Activated CD4-positive, alpha-beta memory T cell treated with anti-CD3 and anti-CD28 coated beads for 36 hours (primary cell): ENCODE results near the gene GP1BA. TPM values are rescaled to one million over a fixed set of nuclear protein-coding genes. Genes with fewer than 3 reads are reported as not detected.
A peak's percentile ranks its signal among the peaks of the same experiment; 100 is the strongest.

Source experiments
- CTCF ChIA-PET: fragments of 350-600 bp; sonication (Branson Sonifier 250); formaldehyde crosslinking; loops from one replicate; lab custom pipeline; 2021; ENCODE audit warnings: antibody characterized with exemption, inconsistent platforms; lab: Charles Lee
- POLR2A ChIA-PET: fragments of 350-600 bp; sonication (Branson Sonifier 250); formaldehyde crosslinking; loops from one replicate; lab custom pipeline; 2021; ENCODE audit warnings: antibody characterized with exemption; lab: Charles Lee
- DNase-seq: peaks from one replicate; pipeline ENCODE4 v3.0.0-alpha.2; 2020
- H3K27ac Mint-ChIP-seq: one replicate; pipeline ENCODE4 v1.8.0; 2021; ENCODE audit warnings: mixed read lengths
- H3K27me3 Mint-ChIP-seq: one replicate; pipeline ENCODE4 v1.8.0; 2021; ENCODE audit warnings: mixed read lengths
- H3K36me3 Mint-ChIP-seq: one replicate; pipeline ENCODE4 v1.8.0; 2021; ENCODE audit warnings: mixed read lengths
- H3K4me1 Mint-ChIP-seq: one replicate; pipeline ENCODE4 v1.8.0; 2021; ENCODE audit warnings: low read depth, mixed read lengths
- H3K4me3 Mint-ChIP-seq: one replicate; pipeline ENCODE4 v1.8.0; 2021; ENCODE audit warnings: mild to moderate bottlenecking, mixed read lengths
- H3K9me3 Mint-ChIP-seq: one replicate; pipeline ENCODE4 v1.8.0; 2021; ENCODE audit warnings: mixed read lengths
- intact Hi-C: fragments of 100-400 bp; cut with micrococcal nuclease; formaldehyde crosslinking; loops from one replicate; pipeline ENCODE4 v1.15.1; 2023
- total RNA-seq, 2 experiments: library from RNA; stranded (reverse); gene quantifications; one replicate each; pipeline ENCODE4 v1.2.3, GENCODE V29; 2021

Gene GP1BA
- total RNA-seq, 2 experiments from 2014 or later = not detected

GRCh38 chr17:4968486-4969046, 36.5 kb downstream of the GP1BA start:
- peak; percentile 58 for DNase-seq
- intact Hi-C loops = loop anchor here (1.0 to 5.0 kb wide), 4 partner anchors 19 to 64 kb away; partner anchors contain the start of genes CAMTA2, INCA1 and KIF1C
- H3K4me1 Mint-ChIP-seq = peaks cover 37% of the 10 kb centered on the region
- no peak overlapping the region for H3K27ac Mint-ChIP-seq
- H3K9me3 Mint-ChIP-seq = peaks cover 3% of the 10 kb centered on the region
- no peaks in the 10 kb centered on the region for H3K27me3 Mint-ChIP-seq
- ChIA-PET CTCF (interaction anchor here (0.6 to 3.1 kb wide), 8 partner anchors 12 to 94 kb away, joined by 3 to 21 read pairs (median 4); partner anchors contain the start of gene CAMTA2), POLR2A (interaction anchor here (0.7 to 10.7 kb wide), 8 partner anchors 12 to 110 kb away, joined by 3 to 346 read pairs (median 4); partner anchors contain the start of genes C17orf107, CAMTA2, CHRNE and ENO3)
- H3K36me3 Mint-ChIP-seq = peaks cover 32% of the 10 kb centered on the region
- no peak overlapping the region for H3K4me3 Mint-ChIP-seq

GRCh38 chr17:4969047-4969550, 37.0 kb downstream of the GP1BA start:
- ChIA-PET CTCF (interaction anchor here (0.9 to 3.1 kb wide), 7 partner anchors 11 to 93 kb away, joined by 3 to 21 read pairs (median 4); partner anchors contain the start of gene CAMTA2), POLR2A (interaction anchor here (0.7 to 10.7 kb wide), 11 partner anchors 11 to 179 kb away, joined by 3 to 346 read pairs (median 4); partner anchors contain the start of genes C17orf107, CAMTA2, CHRNE and ENO3)
- H3K4me3 Mint-ChIP-seq = no peak overlapping the region
- peaks cover 37% of the 10 kb centered on the region for H3K4me1 Mint-ChIP-seq
- intact Hi-C loops = loop anchor here (1.0 to 5.0 kb wide), 4 partner anchors 18 to 63 kb away; partner anchors contain the start of genes CAMTA2, INCA1 and KIF1C
- H3K27me3 Mint-ChIP-seq = no peaks in the 10 kb centered on the region
- peaks cover 34% of the 10 kb centered on the region for H3K36me3 Mint-ChIP-seq
- no peak overlapping the region for H3K27ac Mint-ChIP-seq
- peaks cover 3% of the 10 kb centered on the region for H3K9me3 Mint-ChIP-seq
- DNase-seq = no peak

GRCh38 chr17:4969551-4970173, 37.6 kb downstream of the GP1BA start:
- Mint-ChIP-seq H3K9me3 (peaks cover 3% of the 10 kb centered on the region), H3K36me3 (peaks cover 37% of the 10 kb centered on the region), H3K4me3 (no peak overlapping the region), H3K27me3 (no peaks in the 10 kb centered on the region), H3K27ac (no peak overlapping the region), H3K4me1 (peaks cover 37% of the 10 kb centered on the region)
- CTCF ChIA-PET = interaction anchor here (0.7 to 3.1 kb wide), 9 partner anchors 9 to 179 kb away, joined by 3 to 21 read pairs (median 4); partner anchors contain the start of gene CAMTA2
- POLR2A ChIA-PET = interaction anchor here (0.7 to 10.7 kb wide), 10 partner anchors 11 to 180 kb away, joined by 3 to 346 read pairs (median 4); partner anchors contain the start of genes C17orf107, CAMTA2, CHRNE and ENO3
- intact Hi-C loops = loop anchor here (1.0 to 5.0 kb wide), 4 partner anchors 18 to 63 kb away; partner anchors contain the start of genes CAMTA2, INCA1 and KIF1C
- DNase-seq = peak; percentile 73

- no peak overlapping the region for H3K27ac Mint-ChIP-seq
- DNase-seq = no peak
- no peak overlapping the region for H3K4me3 Mint-ChIP-seq
- intact Hi-C loops = no loop called here
- CTCF ChIA-PET = interaction anchor here (0.7 to 3.1 kb wide), 8 partner anchors 8 to 180 kb away, joined by 3 to 21 read pairs (median 4); partner anchors contain the start of gene CAMTA2
- peaks cover 3% of the 10 kb centered on the region for H3K9me3 Mint-ChIP-seq
- H3K4me1 Mint-ChIP-seq = peaks cover 33% of the 10 kb centered on the region
- POLR2A ChIA-PET = interaction anchor here (1.0 to 10.7 kb wide), 7 partner anchors 10 to 109 kb away, joined by 3 to 346 read pairs (median 9); partner anchors contain the start of genes CAMTA2, ENO3, INCA1 and KIF1C
- no peaks in the 10 kb centered on the region for H3K27me3 Mint-ChIP-seq
- H3K36me3 Mint-ChIP-seq = peaks cover 34% of the 10 kb centered on the region
Observed at GRCh38 chr17:4970273-4970672, 38.2 kb downstream of the GP1BA start.

GRCh38 chr17:4971826-4972225, 39.7 kb downstream of the GP1BA start:
- Mint-ChIP-seq H3K4me1 (peaks cover 22% of the 10 kb centered on the region), H3K9me3 (no peaks in the 10 kb centered on the region), H3K4me3 (no peak overlapping the region), H3K27me3 (no peaks in the 10 kb centered on the region), H3K36me3 (peaks cover 31% of the 10 kb centered on the region), H3K27ac (no peak overlapping the region)
- intact Hi-C loops = no loop called here
- ChIA-PET POLR2A (interaction anchor here (10.7 kb wide), 1 partner anchor 24 kb away, joined by 346 read pairs; the partner anchor contains the start of genes ENO3, PFN1, RNF167 and SLC25A11), CTCF (interaction anchor here (0.9 to 2.9 kb wide), 2 partner anchors 8 to 11 kb away, joined by 3 to 21 read pairs; no protein-coding TSS in a partner anchor)
- no peak for DNase-seq

- Mint-ChIP-seq H3K9me3 (no peaks in the 10 kb centered on the region), H3K27me3 (no peaks in the 10 kb centered on the region), H3K27ac (no peak overlapping the region), H3K36me3 (peaks cover 34% of the 10 kb centered on the region), H3K4me3 (no peak overlapping the region), H3K4me1 (peaks cover 22% of the 10 kb centered on the region)
- ChIA-PET CTCF (no interaction called here), POLR2A (no interaction called here)
- intact Hi-C loops = no loop called here
- no peak for DNase-seq
Observed at GRCh38 chr17:4972322-4972721, 40.2 kb downstream of the GP1BA start.

GRCh38 chr17:4972752-4973151, 40.7 kb downstream of the GP1BA start:
- H3K27ac Mint-ChIP-seq = no peak overlapping the region
- H3K4me1 Mint-ChIP-seq = peaks cover 22% of the 10 kb centered on the region
- H3K4me3 Mint-ChIP-seq = no peak overlapping the region
- no peaks in the 10 kb centered on the region for H3K27me3 Mint-ChIP-seq
- no peaks in the 10 kb centered on the region for H3K9me3 Mint-ChIP-seq
- peaks cover 38% of the 10 kb centered on the region for H3K36me3 Mint-ChIP-seq
- ChIA-PET CTCF (interaction anchor here (1.2 kb wide), 1 partner anchor 34 kb away, joined by 3 read pairs; no protein-coding TSS in a partner anchor), POLR2A (no interaction called here)
- no peak for DNase-seq
- intact Hi-C loops = no loop called here

GRCh38 chr17:4973256-4974114, 41.4 kb downstream of the GP1BA start:
- no peak overlapping the region for H3K4me3 Mint-ChIP-seq
- DNase-seq = no peak
- peaks cover 22% of the 10 kb centered on the region for H3K4me1 Mint-ChIP-seq
- H3K27me3 Mint-ChIP-seq = no peaks in the 10 kb centered on the region
- intact Hi-C loops = no loop called here
- ChIA-PET POLR2A (no interaction called here), CTCF (interaction anchor here (1.2 kb wide), 1 partner anchor 33 kb away, joined by 3 read pairs; no protein-coding TSS in a partner anchor)
- H3K27ac Mint-ChIP-seq = no peak overlapping the region
- H3K36me3 Mint-ChIP-seq = peaks cover 38% of the 10 kb centered on the region
- H3K9me3 Mint-ChIP-seq = no peaks in the 10 kb centered on the region

- no peak for DNase-seq
- ChIA-PET POLR2A (no interaction called here), CTCF (interaction anchor here (0.9 to 1.5 kb wide), 5 partner anchors 12 to 89 kb away, joined by 3 to 5 read pairs (median 3); partner anchors contain the start of gene CAMTA2)
- Mint-ChIP-seq H3K4me1 (peaks cover 20% of the 10 kb centered on the region), H3K36me3 (peaks cover 38% of the 10 kb centered on the region), H3K9me3 (no peaks in the 10 kb centered on the region), H3K27me3 (no peaks in the 10 kb centered on the region), H3K27ac (no peak overlapping the region), H3K4me3 (no peak overlapping the region)
- intact Hi-C loops = no loop called here
Observed at GRCh38 chr17:4974115-4974670, 42.1 kb downstream of the GP1BA start.

- Mint-ChIP-seq H3K36me3 (peaks cover 34% of the 10 kb centered on the region), H3K9me3 (no peaks in the 10 kb centered on the region), H3K4me3 (no peak overlapping the region), H3K27me3 (no peaks in the 10 kb centered on the region), H3K4me1 (peaks cover 16% of the 10 kb centered on the region), H3K27ac (no peak overlapping the region)
- DNase-seq = no peak
- CTCF ChIA-PET = interaction anchor here (1.0 to 5.1 kb wide), 4 partner anchors 9 to 85 kb away, joined by 3 to 57 read pairs (median 9); partner anchors contain the start of genes RNF167 and SLC25A11
- POLR2A ChIA-PET = interaction anchor here (0.5 kb wide), 1 partner anchor 16 kb away, joined by 4 read pairs; no protein-coding TSS in a partner anchor
- intact Hi-C loops = no loop called here
Observed at GRCh38 chr17:4978726-4979125, 46.6 kb downstream of the GP1BA start.
